ENCODE measurements around the gene CCDC197. TPM values are rescaled to one million over a fixed set of nuclear protein-coding genes. Genes with fewer than 3 reads are reported as not detected.

Gene CCDC197
- total RNA-seq, 1 donor from 2014 or later: not detected

GRCh38 chr14:93998871-93999403, 1.8 kb downstream of the CCDC197 start:
- no peak for DNase-seq (ENCODE audit: low read depth)

- no peak for DNase-seq (ENCODE audit: low read depth)
These were observed 2.5 kb downstream of the CCDC197 start for GRCh38 chr14:93999573-93999972.

GRCh38 chr14:94000267-94000666, 3.2 kb downstream of the CCDC197 start:
- DNase-seq (ENCODE audit: low read depth): no peak

- no peak for DNase-seq (ENCODE audit: low read depth)
These were observed 3.9 kb downstream of the CCDC197 start for GRCh38 chr14:94001016-94001415.

GRCh38 chr14:94001501-94002396, 4.6 kb downstream of the CCDC197 start:
- DNase-seq (ENCODE audit: low read depth): peak; percentile 49

GRCh38 chr14:94003397-94003796, 6.3 kb downstream of the CCDC197 start:
- DNase-seq (ENCODE audit: low read depth): no peak

GRCh38 chr14:94004015-94004414, 6.9 kb downstream of the CCDC197 start:
- no peak for DNase-seq (ENCODE audit: low read depth)

- no peak for DNase-seq (ENCODE audit: low read depth)
These were observed 8.4 kb downstream of the CCDC197 start for GRCh38 chr14:94005324-94006073.

- DNase-seq (ENCODE audit: low read depth): no peak
These were observed 11.1 kb downstream of the CCDC197 start for GRCh38 chr14:94008234-94008633.

- DNase-seq (ENCODE audit: low read depth): peak; percentile 91
These were observed 12.7 kb downstream of the CCDC197 start for GRCh38 chr14:94009767-94010166.

- no peak for DNase-seq (ENCODE audit: low read depth)
These were observed 13.5 kb downstream of the CCDC197 start for GRCh38 chr14:94010625-94011024.

- peak; percentile 80 for DNase-seq (ENCODE audit: low read depth)
These were observed 14.7 kb downstream of the CCDC197 start for GRCh38 chr14:94011795-94012194.

GRCh38 chr14:94014382-94014781, 17.3 kb downstream of the CCDC197 start:
- no peak for DNase-seq (ENCODE audit: low read depth)

- DNase-seq (ENCODE audit: low read depth): no peak
These were observed 18.1 kb downstream of the CCDC197 start for GRCh38 chr14:94015223-94015622.

- no peak for DNase-seq (ENCODE audit: low read depth)
These were observed 19.4 kb downstream of the CCDC197 start for GRCh38 chr14:94016446-94016976.

GRCh38 chr14:94018308-94018707, 21.2 kb downstream of the CCDC197 start:
- DNase-seq (ENCODE audit: low read depth): no peak

GRCh38 chr14:94019329-94019728, 22.2 kb downstream of the CCDC197 start:
- DNase-seq (ENCODE audit: low read depth): no peak

- DNase-seq (ENCODE audit: low read depth): no peak
These were observed 23.2 kb downstream of the CCDC197 start for GRCh38 chr14:94020267-94020666.

- DNase-seq (ENCODE audit: low read depth): peak; percentile 88
These were observed 23.9 kb downstream of the CCDC197 start for GRCh38 chr14:94021001-94021400.

- no peak for DNase-seq (ENCODE audit: low read depth)
These were observed 24.5 kb downstream of the CCDC197 start for GRCh38 chr14:94021416-94022157.

GRCh38 chr14:94022532-94023411, 25.7 kb downstream of the CCDC197 start:
- DNase-seq (ENCODE audit: low read depth): no peak

Measured in renal cortical epithelial cell (primary cell).